Kidney epithelial cell (primary cell): Measurements from ENCODE around the gene HDAC9. TPM values are rescaled to one million over a fixed set of nuclear protein-coding genes. Genes with fewer than 3 reads are reported as not detected.
"Not testable (repeated sequence)": the region's sequence is repeated elsewhere in the genome, so short reads cannot be mapped to it uniquely, and the experiment has no call there.

Source experiments
- DNase-seq: peaks from one replicate; pipeline ENCODE4 v3.0.0-alpha.2; 2010; ENCODE audit warnings: low read depth
- H3K27me3 ChIP-seq: 2 replicates; pipeline ENCODE4 v1.6.0; 2011; ENCODE audit warnings: low read length; ENCODE audit not compliant: control insufficient read depth, insufficient read depth
- H3K36me3 ChIP-seq: 2 replicates; pipeline ENCODE4 v1.5.1; 2011; ENCODE audit warnings: low read length; ENCODE audit not compliant: control insufficient read depth, insufficient read depth
- H3K4me3 ChIP-seq: 2 replicates; pipeline ENCODE4 v1.5.1; 2011; ENCODE audit warnings: low read depth, mild to moderate bottlenecking, control low read depth, low read length
- total RNA-seq: library from RNA; depleted of rRNA; stranded (reverse); fragments of >200 nt; gene quantifications from 2 replicates; pipeline ENCODE4 v1.2.3, GENCODE V29; 2015
- TF ChIP-seq, protein P1 (sequence below): IDR thresholded peaks from 2 replicates; pipeline ENCODE4 v1.5.1; 2011; ENCODE audit warnings: mild to moderate bottlenecking, moderate library complexity, low read length, control low read depth, inconsistent platforms; ENCODE audit not compliant: insufficient read depth, poor library complexity, severe bottlenecking

The HDAC9 gene
- total RNA-seq, 1 donor from 2014 or later, result 84.5 TPM

DNA sequence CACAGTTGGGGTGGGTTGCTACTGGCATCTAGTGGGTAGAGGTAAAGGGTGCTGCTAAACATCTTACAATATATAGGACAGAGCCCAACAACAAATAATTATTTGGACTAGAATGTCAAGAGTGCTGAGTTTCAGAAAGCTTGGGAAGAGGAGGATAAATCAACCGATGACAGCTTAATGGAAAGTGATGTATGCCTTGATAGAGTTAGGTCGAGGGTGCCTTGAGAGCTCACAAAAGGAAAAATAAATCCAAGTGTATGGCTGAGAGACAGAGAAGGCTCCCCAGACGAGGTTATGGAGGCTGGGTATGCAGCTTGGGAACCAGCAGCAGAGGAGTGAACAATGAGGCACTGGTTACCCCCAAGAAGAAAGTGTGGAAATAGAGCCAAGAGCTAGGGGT lies 211.1 kb downstream of the HDAC9 start:
- Histone ChIP-seq H3K36me3 (no peaks in the 10 kb centered on the region), H3K27me3 (no peaks in the 10 kb centered on the region), H3K4me3 (no peak overlapping the region)
- DNase-seq, result no peak
- TF ChIP-seq, protein P1, sequence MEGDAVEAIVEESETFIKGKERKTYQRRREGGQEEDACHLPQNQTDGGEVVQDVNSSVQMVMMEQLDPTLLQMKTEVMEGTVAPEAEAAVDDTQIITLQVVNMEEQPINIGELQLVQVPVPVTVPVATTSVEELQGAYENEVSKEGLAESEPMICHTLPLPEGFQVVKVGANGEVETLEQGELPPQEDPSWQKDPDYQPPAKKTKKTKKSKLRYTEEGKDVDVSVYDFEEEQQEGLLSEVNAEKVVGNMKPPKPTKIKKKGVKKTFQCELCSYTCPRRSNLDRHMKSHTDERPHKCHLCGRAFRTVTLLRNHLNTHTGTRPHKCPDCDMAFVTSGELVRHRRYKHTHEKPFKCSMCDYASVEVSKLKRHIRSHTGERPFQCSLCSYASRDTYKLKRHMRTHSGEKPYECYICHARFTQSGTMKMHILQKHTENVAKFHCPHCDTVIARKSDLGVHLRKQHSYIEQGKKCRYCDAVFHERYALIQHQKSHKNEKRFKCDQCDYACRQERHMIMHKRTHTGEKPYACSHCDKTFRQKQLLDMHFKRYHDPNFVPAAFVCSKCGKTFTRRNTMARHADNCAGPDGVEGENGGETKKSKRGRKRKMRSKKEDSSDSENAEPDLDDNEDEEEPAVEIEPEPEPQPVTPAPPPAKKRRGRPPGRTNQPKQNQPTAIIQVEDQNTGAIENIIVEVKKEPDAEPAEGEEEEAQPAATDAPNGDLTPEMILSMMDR, result no peak

DNA sequence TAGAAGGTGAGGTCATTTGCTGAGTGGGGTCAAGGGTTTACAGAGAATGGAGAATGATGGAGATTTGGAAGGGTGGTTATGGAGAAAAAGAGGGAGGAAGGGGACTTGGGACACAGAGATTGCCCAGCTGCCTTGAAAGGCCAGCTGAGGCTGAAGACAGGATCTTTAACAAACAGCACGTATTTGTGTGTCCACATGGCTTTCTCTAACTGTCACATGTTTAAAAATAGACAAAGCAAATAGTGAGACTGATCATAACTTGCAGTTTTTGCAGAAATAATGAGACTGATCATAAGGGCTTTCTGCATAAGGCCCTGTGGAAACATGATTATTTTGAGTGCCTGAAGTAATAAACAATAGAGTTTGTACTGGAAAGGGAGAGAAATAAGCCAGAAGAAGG lies 212.7 kb downstream of the HDAC9 start:
- no peaks in the 10 kb centered on the region for H3K27me3 ChIP-seq
- no peak overlapping the region for H3K4me3 ChIP-seq
- TF ChIP-seq, protein P1, result no peak
- no peaks in the 10 kb centered on the region for H3K36me3 ChIP-seq
- DNase-seq, result no peak

GRCh38 chr7:18715988-18716387 lies 220.4 kb downstream of the HDAC9 start:
- TF ChIP-seq, protein P1, result no peak
- H3K4me3 ChIP-seq, result no peak overlapping the region
- H3K27me3 ChIP-seq, result no peaks in the 10 kb centered on the region
- no peak for DNase-seq
- H3K36me3 ChIP-seq, result no peaks in the 10 kb centered on the region

DNA sequence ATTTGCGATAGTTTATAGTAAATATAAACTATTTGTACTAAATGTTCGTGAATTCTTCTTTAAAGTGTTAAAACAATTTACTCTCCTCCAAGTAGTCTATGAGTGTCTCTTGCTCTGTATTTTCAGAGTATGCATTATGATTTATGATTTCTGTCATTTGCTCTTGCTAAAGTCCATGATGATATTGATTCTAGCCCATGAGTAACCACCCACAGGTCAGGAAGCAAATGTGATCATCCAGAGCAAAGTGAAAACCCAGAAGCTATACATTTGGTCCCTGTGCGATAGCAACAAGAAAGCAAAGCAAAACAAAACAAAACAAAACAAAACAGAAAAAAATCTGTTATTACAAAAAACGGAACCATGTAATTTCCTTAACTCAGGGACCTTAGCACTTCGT lies 225.9 kb downstream of the HDAC9 start:
- TF ChIP-seq, protein P1, result no peak

DNA sequence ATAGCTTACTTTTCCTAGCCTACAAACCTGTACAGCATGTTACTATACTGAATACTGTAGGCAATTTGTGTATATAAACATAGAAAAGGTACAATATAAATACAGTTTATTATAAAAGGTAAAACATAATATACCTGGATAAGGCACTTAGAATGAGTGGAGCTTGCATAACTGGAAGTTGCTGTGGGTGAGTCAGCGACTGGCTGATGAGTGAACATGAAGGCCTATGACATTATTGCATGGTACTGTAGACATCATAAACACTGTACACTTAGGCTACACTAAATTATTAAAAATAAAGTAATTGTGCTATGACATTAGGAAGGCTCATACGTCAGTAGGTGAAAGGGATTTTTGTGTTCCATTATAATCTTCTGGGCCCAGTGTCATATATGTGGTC lies 228.8 kb downstream of the HDAC9 start:
- no peak for DNase-seq

More for the DNA sequence above, 225.9 kb downstream of the HDAC9 start:
- Histone ChIP-seq H3K4me3 (no peak overlapping the region), H3K36me3 (no peaks in the 10 kb centered on the region), H3K27me3 (no peaks in the 10 kb centered on the region)
- no peak for DNase-seq

DNA sequence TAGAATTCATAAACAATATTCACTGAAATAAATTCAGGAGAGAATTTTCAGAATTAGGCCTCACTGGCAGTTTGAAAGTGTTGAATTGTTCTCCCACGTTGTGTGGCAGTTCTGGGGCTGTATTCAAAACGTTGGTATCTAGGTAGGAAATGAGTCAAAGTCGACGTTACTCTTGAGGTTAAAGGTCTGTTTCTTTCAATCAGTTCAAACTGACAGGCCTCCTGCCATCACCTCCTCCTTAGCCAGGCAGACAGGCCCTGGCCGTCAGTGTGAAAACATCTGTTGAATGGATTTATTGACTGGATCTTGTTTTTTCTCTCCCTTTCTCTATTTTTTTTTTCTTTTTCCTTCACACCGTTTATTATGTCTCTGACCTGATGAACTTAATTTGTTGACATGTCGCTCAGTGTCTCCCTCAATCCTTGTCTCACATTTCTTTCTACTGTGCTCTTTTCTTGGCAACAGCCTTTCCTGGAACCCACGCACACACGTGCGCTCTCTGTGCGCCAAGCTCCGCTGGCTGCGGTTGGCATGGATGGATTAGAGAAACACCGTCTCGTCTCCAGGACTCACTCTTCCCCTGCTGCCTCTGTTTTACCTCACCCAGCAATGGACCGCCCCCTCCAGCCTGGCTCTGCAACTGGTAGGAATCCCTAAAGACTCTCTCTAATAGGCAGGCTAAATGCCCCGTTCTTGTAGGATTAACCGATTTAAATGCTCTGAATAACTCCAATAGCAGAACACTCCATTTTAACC lies 231.7 kb downstream of the HDAC9 start:
- DNase-seq, result no peak
- TF ChIP-seq, protein P1, result no peak
- H3K36me3 ChIP-seq, result no peaks in the 10 kb centered on the region
- H3K4me3 ChIP-seq, result no peak overlapping the region
- H3K27me3 ChIP-seq, result no peaks in the 10 kb centered on the region

More for the DNA sequence above, 228.8 kb downstream of the HDAC9 start:
- Histone ChIP-seq H3K27me3 (no peaks in the 10 kb centered on the region), H3K36me3 (no peaks in the 10 kb centered on the region), H3K4me3 (no peak overlapping the region)
- TF ChIP-seq, protein P1, result no peak

DNA sequence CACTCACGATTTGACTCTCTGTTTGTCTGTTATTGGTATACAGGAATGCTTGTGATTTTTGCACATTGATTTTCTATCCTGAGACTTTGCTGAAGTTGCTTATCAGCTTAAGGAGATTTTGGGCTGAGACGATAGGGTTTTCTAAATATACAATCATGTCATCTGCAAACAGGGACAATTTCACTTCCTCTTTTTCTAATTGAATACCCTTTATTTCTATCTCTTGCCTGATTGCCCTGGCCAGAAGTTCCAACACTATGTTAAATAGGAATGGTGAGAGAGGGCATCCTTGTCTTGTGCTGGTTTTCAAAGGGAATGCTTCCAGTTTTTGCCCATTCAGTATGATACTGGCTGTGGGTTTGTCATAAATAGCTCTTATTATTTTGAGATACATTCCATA lies 240.5 kb downstream of the HDAC9 start:
- not testable (repeated sequence) for H3K36me3 ChIP-seq, DNase-seq, H3K27me3 ChIP-seq, H3K4me3 ChIP-seq
